ENCODE results near the gene NOVA2. TPM values are rescaled to one million over a fixed set of nuclear protein-coding genes. Genes with fewer than 3 reads are reported as not detected.

The NOVA2 gene
- total RNA-seq, 1 donor from 2014 or later: 11.3 TPM

GRCh38 chr19:45968626-45969025 lies 5.0 kb downstream of the NOVA2 start:
- DNase-seq (ENCODE audit: low spot score in 2 of 2): no peak
- H3K4me1 ChIP-seq: peaks cover 0 to 2% of the 10 kb centered on the region in 2 donors
- no peak overlapping the region for H3K4me3 ChIP-seq
- H3K27me3 ChIP-seq: peaks cover 9% of the 10 kb centered on the region
- H3K27ac ChIP-seq: no peak overlapping the region
- TF ChIP-seq CTCF (IDR thresholded peaks at IDR 0.05): no peak
- no peaks in the 10 kb centered on the region for H3K9me3 ChIP-seq
- intact Hi-C loops (cut with DNase I): no loop called here
- no peaks in the 10 kb centered on the region for H3K36me3 ChIP-seq

GRCh38 chr19:45967246-45967645 lies 6.4 kb downstream of the NOVA2 start:
- no peak for TF ChIP-seq CTCF (IDR thresholded peaks at IDR 0.05)
- no peaks in the 10 kb centered on the region for H3K4me1 ChIP-seq
- H3K27ac ChIP-seq: no peak overlapping the region
- no peaks in the 10 kb centered on the region for H3K27me3 ChIP-seq
- no peak overlapping the region for H3K4me3 ChIP-seq
- H3K36me3 ChIP-seq: no peaks in the 10 kb centered on the region
- no peak for DNase-seq (ENCODE audit: low spot score in 2 of 2)
- intact Hi-C loops (cut with DNase I): no loop called here
- no peaks in the 10 kb centered on the region for H3K9me3 ChIP-seq

GRCh38 chr19:45962021-45962420 lies 11.6 kb downstream of the NOVA2 start:
- Histone ChIP-seq H3K27me3 (no peaks in the 10 kb centered on the region), H3K4me1 (no peaks in the 10 kb centered on the region), H3K4me3 (no peak overlapping the region), H3K27ac (no peak overlapping the region), H3K9me3 (no peaks in the 10 kb centered on the region), H3K36me3 (no peaks in the 10 kb centered on the region)
- TF ChIP-seq CTCF (IDR thresholded peaks at IDR 0.05): no peak
- intact Hi-C loops (cut with DNase I): no loop called here
- DNase-seq (ENCODE audit: low spot score in 2 of 2): no peak

GRCh38 chr19:45960595-45961235 lies 12.9 kb downstream of the NOVA2 start:
- H3K4me1 ChIP-seq: no peaks in the 10 kb centered on the region
- H3K4me3 ChIP-seq: no peak overlapping the region
- no peak overlapping the region for H3K27ac ChIP-seq
- intact Hi-C loops (cut with DNase I): no loop called here
- no peaks in the 10 kb centered on the region for H3K36me3 ChIP-seq
- DNase-seq (ENCODE audit: low spot score in 2 of 2): no peak
- TF ChIP-seq CTCF (IDR thresholded peaks at IDR 0.05): no peak
- H3K27me3 ChIP-seq: no peaks in the 10 kb centered on the region
- H3K9me3 ChIP-seq: no peaks in the 10 kb centered on the region

- no peak for TF ChIP-seq CTCF (IDR thresholded peaks at IDR 0.05)
- Histone ChIP-seq H3K36me3 (no peaks in the 10 kb centered on the region), H3K27ac (no peak overlapping the region), H3K9me3 (no peaks in the 10 kb centered on the region), H3K4me3 (no peak overlapping the region), H3K4me1 (no peaks in the 10 kb centered on the region), H3K27me3 (no peaks in the 10 kb centered on the region)
- intact Hi-C loops (cut with DNase I): no loop called here
- no peak for DNase-seq (ENCODE audit: low spot score in 2 of 2)
Measured at GRCh38 chr19:45959517-45960025, 14.1 kb downstream of the NOVA2 start.

Data from ascending aorta (tissue), 2 donors.